WTC11 (cell line): ENCODE results near the gene PPP6R3.

Experiments
- CBFB ChIP-seq: sonication (generic); formaldehyde crosslinking; IDR thresholded peaks from 2 replicates; pipeline ENCODE4 v1.8.1; 2022; ENCODE audit warnings: mild to moderate bottlenecking, low read depth, missing genetic modification reagents
- CREB1 ChIP-seq: sonication (generic); formaldehyde crosslinking; IDR thresholded peaks from 2 replicates; pipeline ENCODE4 v1.8.0; 2023; ENCODE audit warnings: mild to moderate bottlenecking, missing genetic modification reagents
- ELF4 ChIP-seq: sonication (generic); formaldehyde crosslinking; IDR thresholded peaks from 2 replicates; pipeline ENCODE4 v1.8.1; 2022; ENCODE audit warnings: low read depth, mild to moderate bottlenecking, moderate library complexity, missing genetic modification reagents
- NFYB ChIP-seq: sonication (generic); formaldehyde crosslinking; conservative IDR thresholded peaks from 2 replicates; pipeline ENCODE4 v1.8.0; 2022; ENCODE audit warnings: low read depth, missing genetic modification reagents
- PRRX2 ChIP-seq: fragments of 250-450 bp; sonication (Bioruptor Pico); IDR thresholded peaks from 2 replicates; pipeline ENCODE4 v1.8.0; 2021; ENCODE audit warnings: mild to moderate bottlenecking
- SOX15 ChIP-seq: fragments of 250-450 bp; sonication (Bioruptor Pico); IDR thresholded peaks from 2 replicates; pipeline ENCODE4 v1.9.0; 2021; ENCODE audit warnings: mild to moderate bottlenecking
- ZBTB21 ChIP-seq: sonication (generic); formaldehyde crosslinking; IDR thresholded peaks from 2 replicates; pipeline ENCODE4 v1.8.1; 2023; ENCODE audit warnings: mild to moderate bottlenecking, missing genetic modification reagents, borderline replicate concordance
- TF ChIP-seq, protein P1 (sequence below): sonication (generic); formaldehyde crosslinking; IDR thresholded peaks from 2 replicates; pipeline ENCODE4 v1.8.0; 2023; ENCODE audit warnings: missing genetic modification reagents, mild to moderate bottlenecking, borderline replicate concordance
- TF ChIP-seq, protein P2 (sequence below): sonication (generic); formaldehyde crosslinking; IDR thresholded peaks from 2 replicates; pipeline ENCODE4 v1.8.1; 2023; ENCODE audit warnings: mild to moderate bottlenecking, moderate library complexity, missing genetic modification reagents
- TF ChIP-seq, protein P3 (sequence below): fragments of 200-600 bp; IDR thresholded peaks from 2 replicates; pipeline ENCODE4 v1.8.0; 2022; ENCODE audit warnings: antibody characterized with exemption
- TF ChIP-seq, protein P4 (sequence below): sonication (generic); formaldehyde crosslinking; IDR thresholded peaks from 2 replicates; pipeline ENCODE4 v1.8.0; 2022; ENCODE audit warnings: missing genetic modification reagents
- TF ChIP-seq, protein P5 (sequence below): sonication (generic); formaldehyde crosslinking; conservative IDR thresholded peaks from 2 replicates; pipeline ENCODE4 v1.8.1; 2022; ENCODE audit warnings: mild to moderate bottlenecking, missing genetic modification reagents
- TF ChIP-seq, protein P6 (sequence below): sonication (generic); formaldehyde crosslinking; IDR thresholded peaks from 2 replicates; pipeline ENCODE4 v1.8.0; 2022; ENCODE audit warnings: mild to moderate bottlenecking, missing genetic modification reagents

DNA sequence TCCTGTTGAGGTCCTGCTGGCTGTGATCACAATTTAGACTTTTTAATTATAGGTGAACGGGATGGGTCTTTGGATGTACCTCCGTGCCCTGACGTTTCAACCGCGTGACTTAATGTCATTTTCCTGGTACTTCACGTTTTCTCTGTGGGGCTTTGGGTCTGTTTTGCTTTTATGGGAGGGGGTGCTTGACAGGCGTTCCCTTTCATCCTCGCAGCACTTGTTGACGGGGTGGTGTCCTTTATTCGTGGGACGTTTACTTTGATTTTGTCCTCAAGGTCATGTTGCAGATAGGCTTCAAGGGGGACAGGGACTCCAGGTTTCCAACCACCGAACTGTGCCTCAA is 994 bp downstream of the PPP6R3 start:
- TF ChIP-seq SOX15 (CRISPR knock-in tag) = no peak
- TF ChIP-seq, protein P1, sequence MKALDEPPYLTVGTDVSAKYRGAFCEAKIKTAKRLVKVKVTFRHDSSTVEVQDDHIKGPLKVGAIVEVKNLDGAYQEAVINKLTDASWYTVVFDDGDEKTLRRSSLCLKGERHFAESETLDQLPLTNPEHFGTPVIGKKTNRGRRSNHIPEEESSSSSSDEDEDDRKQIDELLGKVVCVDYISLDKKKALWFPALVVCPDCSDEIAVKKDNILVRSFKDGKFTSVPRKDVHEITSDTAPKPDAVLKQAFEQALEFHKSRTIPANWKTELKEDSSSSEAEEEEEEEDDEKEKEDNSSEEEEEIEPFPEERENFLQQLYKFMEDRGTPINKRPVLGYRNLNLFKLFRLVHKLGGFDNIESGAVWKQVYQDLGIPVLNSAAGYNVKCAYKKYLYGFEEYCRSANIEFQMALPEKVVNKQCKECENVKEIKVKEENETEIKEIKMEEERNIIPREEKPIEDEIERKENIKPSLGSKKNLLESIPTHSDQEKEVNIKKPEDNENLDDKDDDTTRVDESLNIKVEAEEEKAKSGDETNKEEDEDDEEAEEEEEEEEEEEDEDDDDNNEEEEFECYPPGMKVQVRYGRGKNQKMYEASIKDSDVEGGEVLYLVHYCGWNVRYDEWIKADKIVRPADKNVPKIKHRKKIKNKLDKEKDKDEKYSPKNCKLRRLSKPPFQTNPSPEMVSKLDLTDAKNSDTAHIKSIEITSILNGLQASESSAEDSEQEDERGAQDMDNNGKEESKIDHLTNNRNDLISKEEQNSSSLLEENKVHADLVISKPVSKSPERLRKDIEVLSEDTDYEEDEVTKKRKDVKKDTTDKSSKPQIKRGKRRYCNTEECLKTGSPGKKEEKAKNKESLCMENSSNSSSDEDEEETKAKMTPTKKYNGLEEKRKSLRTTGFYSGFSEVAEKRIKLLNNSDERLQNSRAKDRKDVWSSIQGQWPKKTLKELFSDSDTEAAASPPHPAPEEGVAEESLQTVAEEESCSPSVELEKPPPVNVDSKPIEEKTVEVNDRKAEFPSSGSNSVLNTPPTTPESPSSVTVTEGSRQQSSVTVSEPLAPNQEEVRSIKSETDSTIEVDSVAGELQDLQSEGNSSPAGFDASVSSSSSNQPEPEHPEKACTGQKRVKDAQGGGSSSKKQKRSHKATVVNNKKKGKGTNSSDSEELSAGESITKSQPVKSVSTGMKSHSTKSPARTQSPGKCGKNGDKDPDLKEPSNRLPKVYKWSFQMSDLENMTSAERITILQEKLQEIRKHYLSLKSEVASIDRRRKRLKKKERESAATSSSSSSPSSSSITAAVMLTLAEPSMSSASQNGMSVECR (CRISPR knock-in tag) = no peak
- no peak for TF ChIP-seq ELF4 (CRISPR knock-in tag)
- TF ChIP-seq, protein P2, sequence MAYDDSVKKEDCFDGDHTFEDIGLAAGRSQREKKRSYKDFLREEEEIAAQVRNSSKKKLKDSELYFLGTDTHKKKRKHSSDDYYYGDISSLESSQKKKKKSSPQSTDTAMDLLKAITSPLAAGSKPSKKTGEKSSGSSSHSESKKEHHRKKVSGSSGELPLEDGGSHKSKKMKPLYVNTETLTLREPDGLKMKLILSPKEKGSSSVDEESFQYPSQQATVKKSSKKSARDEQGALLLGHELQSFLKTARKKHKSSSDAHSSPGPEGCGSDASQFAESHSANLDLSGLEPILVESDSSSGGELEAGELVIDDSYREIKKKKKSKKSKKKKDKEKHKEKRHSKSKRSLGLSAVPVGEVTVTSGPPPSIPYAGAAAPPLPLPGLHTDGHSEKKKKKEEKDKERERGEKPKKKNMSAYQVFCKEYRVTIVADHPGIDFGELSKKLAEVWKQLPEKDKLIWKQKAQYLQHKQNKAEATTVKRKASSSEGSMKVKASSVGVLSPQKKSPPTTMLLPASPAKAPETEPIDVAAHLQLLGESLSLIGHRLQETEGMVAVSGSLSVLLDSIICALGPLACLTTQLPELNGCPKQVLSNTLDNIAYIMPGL (CRISPR knock-in tag) = no peak
- TF ChIP-seq, protein P3, sequence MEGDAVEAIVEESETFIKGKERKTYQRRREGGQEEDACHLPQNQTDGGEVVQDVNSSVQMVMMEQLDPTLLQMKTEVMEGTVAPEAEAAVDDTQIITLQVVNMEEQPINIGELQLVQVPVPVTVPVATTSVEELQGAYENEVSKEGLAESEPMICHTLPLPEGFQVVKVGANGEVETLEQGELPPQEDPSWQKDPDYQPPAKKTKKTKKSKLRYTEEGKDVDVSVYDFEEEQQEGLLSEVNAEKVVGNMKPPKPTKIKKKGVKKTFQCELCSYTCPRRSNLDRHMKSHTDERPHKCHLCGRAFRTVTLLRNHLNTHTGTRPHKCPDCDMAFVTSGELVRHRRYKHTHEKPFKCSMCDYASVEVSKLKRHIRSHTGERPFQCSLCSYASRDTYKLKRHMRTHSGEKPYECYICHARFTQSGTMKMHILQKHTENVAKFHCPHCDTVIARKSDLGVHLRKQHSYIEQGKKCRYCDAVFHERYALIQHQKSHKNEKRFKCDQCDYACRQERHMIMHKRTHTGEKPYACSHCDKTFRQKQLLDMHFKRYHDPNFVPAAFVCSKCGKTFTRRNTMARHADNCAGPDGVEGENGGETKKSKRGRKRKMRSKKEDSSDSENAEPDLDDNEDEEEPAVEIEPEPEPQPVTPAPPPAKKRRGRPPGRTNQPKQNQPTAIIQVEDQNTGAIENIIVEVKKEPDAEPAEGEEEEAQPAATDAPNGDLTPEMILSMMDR = no peak
- no peak for TF ChIP-seq CBFB (CRISPR knock-in tag)
- no peak for TF ChIP-seq CREB1
- TF ChIP-seq, protein P4, sequence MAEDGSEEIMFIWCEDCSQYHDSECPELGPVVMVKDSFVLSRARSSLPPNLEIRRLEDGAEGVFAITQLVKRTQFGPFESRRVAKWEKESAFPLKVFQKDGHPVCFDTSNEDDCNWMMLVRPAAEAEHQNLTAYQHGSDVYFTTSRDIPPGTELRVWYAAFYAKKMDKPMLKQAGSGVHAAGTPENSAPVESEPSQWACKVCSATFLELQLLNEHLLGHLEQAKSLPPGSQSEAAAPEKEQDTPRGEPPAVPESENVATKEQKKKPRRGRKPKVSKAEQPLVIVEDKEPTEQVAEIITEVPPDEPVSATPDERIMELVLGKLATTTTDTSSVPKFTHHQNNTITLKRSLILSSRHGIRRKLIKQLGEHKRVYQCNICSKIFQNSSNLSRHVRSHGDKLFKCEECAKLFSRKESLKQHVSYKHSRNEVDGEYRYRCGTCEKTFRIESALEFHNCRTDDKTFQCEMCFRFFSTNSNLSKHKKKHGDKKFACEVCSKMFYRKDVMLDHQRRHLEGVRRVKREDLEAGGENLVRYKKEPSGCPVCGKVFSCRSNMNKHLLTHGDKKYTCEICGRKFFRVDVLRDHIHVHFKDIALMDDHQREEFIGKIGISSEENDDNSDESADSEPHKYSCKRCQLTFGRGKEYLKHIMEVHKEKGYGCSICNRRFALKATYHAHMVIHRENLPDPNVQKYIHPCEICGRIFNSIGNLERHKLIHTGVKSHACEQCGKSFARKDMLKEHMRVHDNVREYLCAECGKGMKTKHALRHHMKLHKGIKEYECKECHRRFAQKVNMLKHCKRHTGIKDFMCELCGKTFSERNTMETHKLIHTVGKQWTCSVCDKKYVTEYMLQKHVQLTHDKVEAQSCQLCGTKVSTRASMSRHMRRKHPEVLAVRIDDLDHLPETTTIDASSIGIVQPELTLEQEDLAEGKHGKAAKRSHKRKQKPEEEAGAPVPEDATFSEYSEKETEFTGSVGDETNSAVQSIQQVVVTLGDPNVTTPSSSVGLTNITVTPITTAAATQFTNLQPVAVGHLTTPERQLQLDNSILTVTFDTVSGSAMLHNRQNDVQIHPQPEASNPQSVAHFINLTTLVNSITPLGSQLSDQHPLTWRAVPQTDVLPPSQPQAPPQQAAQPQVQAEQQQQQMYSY (CRISPR knock-in tag) = no peak
- TF ChIP-seq, protein P5, sequence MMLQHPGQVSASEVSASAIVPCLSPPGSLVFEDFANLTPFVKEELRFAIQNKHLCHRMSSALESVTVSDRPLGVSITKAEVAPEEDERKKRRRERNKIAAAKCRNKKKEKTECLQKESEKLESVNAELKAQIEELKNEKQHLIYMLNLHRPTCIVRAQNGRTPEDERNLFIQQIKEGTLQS (CRISPR knock-in tag) = no peak
- TF ChIP-seq, protein P6, sequence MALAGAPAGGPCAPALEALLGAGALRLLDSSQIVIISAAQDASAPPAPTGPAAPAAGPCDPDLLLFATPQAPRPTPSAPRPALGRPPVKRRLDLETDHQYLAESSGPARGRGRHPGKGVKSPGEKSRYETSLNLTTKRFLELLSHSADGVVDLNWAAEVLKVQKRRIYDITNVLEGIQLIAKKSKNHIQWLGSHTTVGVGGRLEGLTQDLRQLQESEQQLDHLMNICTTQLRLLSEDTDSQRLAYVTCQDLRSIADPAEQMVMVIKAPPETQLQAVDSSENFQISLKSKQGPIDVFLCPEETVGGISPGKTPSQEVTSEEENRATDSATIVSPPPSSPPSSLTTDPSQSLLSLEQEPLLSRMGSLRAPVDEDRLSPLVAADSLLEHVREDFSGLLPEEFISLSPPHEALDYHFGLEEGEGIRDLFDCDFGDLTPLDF = no peak
- TF ChIP-seq ZBTB21 (CRISPR knock-in tag) = no peak
- TF ChIP-seq NFYB (CRISPR knock-in tag) = no peak
- TF ChIP-seq PRRX2 = no peak
